OCI-LY1 (cell line): ENCODE results near the gene LRIT2.

Source experiments
- H2AFZ ChIP-seq: fragments of 200-600 bp; sonication (generic), shearing (Covaris generic); 2 replicates; pipeline ENCODE4 v1.6.0; 2014; ENCODE audit warnings: antibody characterized with exemption, mild to moderate bottlenecking, low read length
- H3F3A ChIP-seq: fragments of 200-600 bp; sonication (generic), shearing (Covaris generic); 2 replicates; pipeline ENCODE4 v1.6.0; 2014; ENCODE audit warnings: mild to moderate bottlenecking, antibody characterized with exemption, low read length, moderate library complexity; ENCODE audit not compliant: insufficient read depth
- H3K27ac ChIP-seq: fragments of 200-600 bp; sonication (generic); 2 replicates; pipeline ENCODE4 v1.5.1; 2014; ENCODE audit warnings: low read length, mixed run types, mild to moderate bottlenecking, low read depth; ENCODE audit not compliant: poor library complexity, severe bottlenecking
- H3K27me3 ChIP-seq: fragments of 200-600 bp; sonication (generic); 2 replicates; pipeline ENCODE4 v1.6.0; 2014; ENCODE audit warnings: antibody characterized with exemption, mild to moderate bottlenecking, low read length, moderate library complexity; ENCODE audit not compliant: insufficient read depth
- H3K36me3 ChIP-seq: fragments of 200-600 bp; sonication (generic); 2 replicates; pipeline ENCODE4 v1.6.1; 2014; ENCODE audit warnings: mild to moderate bottlenecking, antibody characterized with exemption, low read length, moderate library complexity, mixed read lengths; ENCODE audit not compliant: insufficient read depth
- H3K4me1 ChIP-seq: fragments of 200-600 bp; sonication (generic); 2 replicates; pipeline ENCODE4 v1.5.1; 2014; ENCODE audit warnings: mild to moderate bottlenecking, low read length, moderate library complexity; ENCODE audit not compliant: insufficient read depth, severe bottlenecking
- H3K4me2 ChIP-seq: fragments of 200-600 bp; sonication (generic), shearing (Covaris generic); 2 replicates; pipeline ENCODE4 v1.6.1; 2014; ENCODE audit warnings: low read length
- H3K4me3 ChIP-seq: fragments of 200-600 bp; sonication (generic); 2 replicates; pipeline ENCODE4 v1.5.1; 2014; ENCODE audit warnings: low read length, low read depth, mild to moderate bottlenecking, mixed read lengths; ENCODE audit not compliant: poor library complexity, severe bottlenecking
- H3K79me2 ChIP-seq: fragments of 200-600 bp; shearing (Covaris generic); 2 replicates; pipeline ENCODE4 v1.6.1; 2016; ENCODE audit warnings: mixed run types, low read length, mixed read lengths; ENCODE audit not compliant: insufficient read depth
- H3K9ac ChIP-seq: fragments of 200-600 bp; sonication (generic), shearing (Covaris generic); 2 replicates; pipeline ENCODE4 v1.6.1; 2014; ENCODE audit warnings: mild to moderate bottlenecking, low read length, mixed read lengths
- H3K9me2 ChIP-seq: fragments of 200-600 bp; sonication (generic), shearing (Covaris generic); 2 replicates; pipeline ENCODE4 v1.6.1; 2014; ENCODE audit warnings: low read depth, mild to moderate bottlenecking, low read length, mixed read lengths
- H3K9me3 ChIP-seq: fragments of 200-600 bp; shearing (Covaris generic); 2 replicates; pipeline ENCODE4 v1.6.1; 2014; ENCODE audit warnings: low read length, mixed read lengths
- H4K20me1 ChIP-seq: fragments of 200-600 bp; sonication (generic), shearing (Covaris generic); 2 replicates; pipeline ENCODE4 v1.6.0; 2016; ENCODE audit warnings: mild to moderate bottlenecking, low read length; ENCODE audit not compliant: insufficient read depth
- EZH2 ChIP-seq: fragments of 200-600 bp; sonication (generic), shearing (Covaris generic); IDR thresholded peaks from 2 replicates; pipeline ENCODE4 v1.8.0; 2017; ENCODE audit warnings: borderline replicate concordance, mixed run types, mild to moderate bottlenecking, antibody characterized with exemption, low read length, moderate library complexity, mixed read lengths
- TF ChIP-seq, protein P1 (sequence below): fragments of 200-600 bp; sonication (generic), shearing (Covaris generic); IDR thresholded peaks from 2 replicates; pipeline ENCODE4 v1.5.1; 2017; ENCODE audit warnings: mild to moderate bottlenecking, antibody characterized with exemption, low read length, moderate library complexity, mixed read lengths

The LRIT2 gene

DNA sequence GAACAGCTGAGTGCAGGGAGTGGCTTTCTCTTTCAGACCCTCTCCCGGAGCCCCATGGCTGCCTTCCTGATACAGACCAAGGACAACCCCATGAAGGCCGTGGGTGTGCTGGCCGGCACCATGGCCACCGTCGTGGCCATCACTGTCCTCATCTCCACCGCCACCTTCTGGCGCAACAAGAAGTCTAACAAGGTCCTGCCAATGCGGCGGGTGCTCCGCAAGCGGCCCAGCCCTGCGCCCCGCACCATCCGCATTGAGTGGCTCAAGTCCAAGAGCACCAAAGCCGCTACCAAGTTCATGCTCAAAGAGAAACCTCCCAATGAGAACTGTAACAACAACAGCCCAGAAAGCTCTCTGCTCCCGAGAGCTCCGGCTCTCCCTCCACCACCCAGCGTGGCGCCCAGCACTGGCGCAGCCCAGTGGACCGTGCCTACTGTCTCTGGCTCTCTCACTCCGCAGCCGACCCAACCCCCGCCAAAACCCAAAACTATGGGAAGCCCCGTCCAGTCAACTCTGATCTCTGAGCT, 11.2 kb downstream of the LRIT2 start:
- H3K4me3 ChIP-seq: peak overlapping the region; percentile 11
- H3K79me2 ChIP-seq: no peaks in the 10 kb centered on the region
- no peaks in the 10 kb centered on the region; the same call in 1 of the 2 replicates for H3K36me3 ChIP-seq
- no peak for TF ChIP-seq EZH2
- TF ChIP-seq, protein P1, sequence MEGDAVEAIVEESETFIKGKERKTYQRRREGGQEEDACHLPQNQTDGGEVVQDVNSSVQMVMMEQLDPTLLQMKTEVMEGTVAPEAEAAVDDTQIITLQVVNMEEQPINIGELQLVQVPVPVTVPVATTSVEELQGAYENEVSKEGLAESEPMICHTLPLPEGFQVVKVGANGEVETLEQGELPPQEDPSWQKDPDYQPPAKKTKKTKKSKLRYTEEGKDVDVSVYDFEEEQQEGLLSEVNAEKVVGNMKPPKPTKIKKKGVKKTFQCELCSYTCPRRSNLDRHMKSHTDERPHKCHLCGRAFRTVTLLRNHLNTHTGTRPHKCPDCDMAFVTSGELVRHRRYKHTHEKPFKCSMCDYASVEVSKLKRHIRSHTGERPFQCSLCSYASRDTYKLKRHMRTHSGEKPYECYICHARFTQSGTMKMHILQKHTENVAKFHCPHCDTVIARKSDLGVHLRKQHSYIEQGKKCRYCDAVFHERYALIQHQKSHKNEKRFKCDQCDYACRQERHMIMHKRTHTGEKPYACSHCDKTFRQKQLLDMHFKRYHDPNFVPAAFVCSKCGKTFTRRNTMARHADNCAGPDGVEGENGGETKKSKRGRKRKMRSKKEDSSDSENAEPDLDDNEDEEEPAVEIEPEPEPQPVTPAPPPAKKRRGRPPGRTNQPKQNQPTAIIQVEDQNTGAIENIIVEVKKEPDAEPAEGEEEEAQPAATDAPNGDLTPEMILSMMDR: no peak
- H3K9ac ChIP-seq: no peak overlapping the region
- H3K4me2 ChIP-seq: peak overlapping the region; percentile 40; the same call in 1 of the 2 replicates
- no peak overlapping the region for H3K27ac ChIP-seq
- H2AFZ ChIP-seq: no peak overlapping the region
- H3K4me1 ChIP-seq: no peaks in the 10 kb centered on the region
- H3K9me2 ChIP-seq: no peaks in the 10 kb centered on the region
- H4K20me1 ChIP-seq: no peaks in the 10 kb centered on the region
- H3F3A ChIP-seq: no peaks in the 10 kb centered on the region
- H3K27me3 ChIP-seq: peaks cover 4% of the 10 kb centered on the region; the same call in 1 of the 2 replicates
- H3K9me3 ChIP-seq: no peaks in the 10 kb centered on the region

DNA sequence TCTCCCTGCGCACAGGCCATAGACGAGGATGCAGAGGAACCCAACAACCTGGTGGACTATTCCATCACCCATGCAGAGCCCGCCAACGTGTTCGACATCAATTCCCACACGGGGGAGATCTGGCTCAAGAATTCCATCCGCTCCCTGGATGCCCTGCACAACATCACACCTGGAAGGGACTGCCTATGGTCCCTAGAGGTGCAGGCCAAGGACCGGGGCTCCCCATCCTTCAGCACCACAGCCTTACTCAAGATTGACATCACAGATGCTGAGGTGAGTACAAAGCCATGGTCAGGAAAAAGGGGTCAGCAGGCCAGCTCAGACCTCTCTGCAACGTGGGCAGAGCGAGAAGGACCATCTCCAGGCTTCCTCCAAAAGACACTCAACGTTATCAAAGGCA, 12.3 kb downstream of the LRIT2 start:
- Histone ChIP-seq H2AFZ (no peak overlapping the region), H3K36me3 (no peaks in the 10 kb centered on the region), H3K9me3 (no peaks in the 10 kb centered on the region), H3K4me3 (no peak overlapping the region), H3F3A (no peaks in the 10 kb centered on the region), H3K79me2 (no peaks in the 10 kb centered on the region), H3K9ac (no peak overlapping the region), H3K27ac (no peak overlapping the region), H3K4me1 (no peaks in the 10 kb centered on the region), H4K20me1 (no peaks in the 10 kb centered on the region), H3K4me2 (no peak overlapping the region), H3K9me2 (no peaks in the 10 kb centered on the region), H3K27me3 (peaks cover 3% of the 10 kb centered on the region; the same call in 1 of the 2 replicates)
- TF ChIP-seq EZH2: no peak
- TF ChIP-seq, protein P1: no peak

DNA sequence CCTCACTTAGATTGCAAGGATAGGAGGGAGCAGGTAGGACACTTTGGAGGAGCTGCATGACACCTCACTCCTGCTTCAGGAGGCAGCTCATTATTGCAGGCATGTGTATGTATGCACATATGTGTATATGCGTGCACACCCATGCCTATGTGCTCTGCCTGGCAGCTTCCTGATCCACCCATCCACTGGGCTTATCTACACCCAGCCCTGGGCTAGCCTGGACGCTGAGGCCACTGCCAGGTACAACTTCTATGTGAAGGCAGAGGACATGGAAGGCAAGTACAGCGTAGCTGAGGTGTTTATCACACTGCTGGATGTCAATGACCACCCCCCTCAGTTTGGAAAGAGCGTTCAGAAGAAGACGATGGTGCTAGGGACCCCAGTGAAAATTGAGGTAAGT, 13.3 kb downstream of the LRIT2 start:
- Histone ChIP-seq H2AFZ (no peak overlapping the region), H3K27me3 (peaks cover 3% of the 10 kb centered on the region; the same call in 1 of the 2 replicates), H3K4me1 (no peaks in the 10 kb centered on the region), H3K79me2 (no peaks in the 10 kb centered on the region), H3F3A (no peaks in the 10 kb centered on the region), H3K9me2 (no peaks in the 10 kb centered on the region), H3K4me3 (no peak overlapping the region), H4K20me1 (no peaks in the 10 kb centered on the region), H3K4me2 (no peak overlapping the region), H3K9me3 (no peaks in the 10 kb centered on the region), H3K27ac (no peak overlapping the region), H3K36me3 (no peaks in the 10 kb centered on the region), H3K9ac (no peak overlapping the region)
- no peak for TF ChIP-seq EZH2

DNA sequence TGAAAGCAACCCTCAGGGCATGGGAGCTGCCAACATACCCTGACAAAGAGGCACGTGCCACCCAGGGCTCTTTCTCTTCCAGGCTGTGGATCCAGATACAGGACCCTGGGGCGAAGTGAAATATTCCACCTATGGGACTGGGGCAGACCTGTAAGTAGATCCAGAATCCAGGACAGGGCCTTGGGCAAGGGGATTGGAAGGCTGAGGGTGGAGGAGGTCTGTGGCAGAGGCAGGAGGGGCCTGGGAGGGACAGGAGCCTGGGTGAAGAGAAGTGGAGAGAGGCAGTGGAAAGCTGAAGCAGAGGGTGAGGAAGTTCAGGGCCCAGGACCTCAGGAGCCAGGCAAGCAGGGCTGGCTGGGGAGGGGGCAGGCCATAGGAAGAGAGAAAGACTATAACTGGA, 13.8 kb downstream of the LRIT2 start:
- Histone ChIP-seq H3K9me3 (no peaks in the 10 kb centered on the region), H3K4me2 (no peak overlapping the region), H3F3A (no peaks in the 10 kb centered on the region)

More for the DNA sequence above, 13.8 kb downstream of the LRIT2 start:
- no peaks in the 10 kb centered on the region for H3K36me3 ChIP-seq
- H3K4me3 ChIP-seq: no peak overlapping the region
- H2AFZ ChIP-seq: no peak overlapping the region
- H4K20me1 ChIP-seq: no peaks in the 10 kb centered on the region
- H3K27ac ChIP-seq: no peak overlapping the region
- peaks cover 3% of the 10 kb centered on the region; the same call in 1 of the 2 replicates for H3K27me3 ChIP-seq
- no peaks in the 10 kb centered on the region for H3K79me2 ChIP-seq
- TF ChIP-seq, protein P1: no peak
- TF ChIP-seq EZH2: no peak
- no peaks in the 10 kb centered on the region for H3K9me2 ChIP-seq
- no peaks in the 10 kb centered on the region for H3K4me1 ChIP-seq
- no peak overlapping the region for H3K9ac ChIP-seq
